Tibial artery (tissue), 4 donors: ENCODE results near the gene SHISA9.

Source experiments
- DNase-seq, 2 donors: peaks; one replicate each; pipeline ENCODE4 v3.0.0-alpha.2; 2019
- H3K27ac ChIP-seq, 2 donors: fragments of 200-600 bp; sonication (generic) in 1 of 2; 1 replicate in 1 of 2; 2 replicates in 1 of 2; pipeline ENCODE4 v1.5.1; 2018 to 2019; ENCODE audit warnings: mild to moderate bottlenecking in 1 of 2
- H3K27me3 ChIP-seq, 2 donors: fragments of 200-600 bp; sonication (generic) in 1 of 2; one replicate each; pipeline versions ENCODE4 v1.5.1 to v1.6.0; 2016 to 2019
- H3K36me3 ChIP-seq, 3 donors: fragments of 200-600 bp; sonication (generic) in 2 of 3; one replicate each; pipeline ENCODE4 v1.5.1; 2016 to 2019; ENCODE audit warnings: mild to moderate bottlenecking in 2 of 3
- H3K4me1 ChIP-seq, 4 donors: fragments of 200-600 bp; sonication (generic) in 2 of 4; 1 replicate in 3 of 4; 2 replicates in 1 of 4; pipeline ENCODE4 v1.5.1; 2016 to 2019
- H3K4me3 ChIP-seq, 2 donors: fragments of 200-600 bp; sonication (generic) in 1 of 2; 1 replicate in 1 of 2; 2 replicates in 1 of 2; pipeline ENCODE4 v1.5.1; 2018 to 2019; ENCODE audit warnings: mild to moderate bottlenecking in 2 of 2
- H3K9me3 ChIP-seq, 3 donors: fragments of 200-600 bp; sonication (generic) in 1 of 3; one replicate each; pipeline ENCODE4 v1.5.1; 2016 to 2019
- intact Hi-C: fragments of 100-400 bp; cut with DNase I; formaldehyde crosslinking; loops from one replicate; pipeline ENCODE4 v1.15.0; 2023; ENCODE audit warnings: low total_unique reads
- TF ChIP-seq, protein P1 (sequence below), 2 experiments: fragments of 200-600 bp in 1 of 2; fragments of 450-650 bp in 1 of 2; IDR thresholded peaks; one replicate each; pipeline ENCODE4 v1.5.1; 2017 to 2019; ENCODE audit warnings: antibody characterized with exemption in 2 of 2, mild to moderate bottlenecking in 1 of 2, moderate library complexity in 1 of 2

SHISA9 gene

DNA sequence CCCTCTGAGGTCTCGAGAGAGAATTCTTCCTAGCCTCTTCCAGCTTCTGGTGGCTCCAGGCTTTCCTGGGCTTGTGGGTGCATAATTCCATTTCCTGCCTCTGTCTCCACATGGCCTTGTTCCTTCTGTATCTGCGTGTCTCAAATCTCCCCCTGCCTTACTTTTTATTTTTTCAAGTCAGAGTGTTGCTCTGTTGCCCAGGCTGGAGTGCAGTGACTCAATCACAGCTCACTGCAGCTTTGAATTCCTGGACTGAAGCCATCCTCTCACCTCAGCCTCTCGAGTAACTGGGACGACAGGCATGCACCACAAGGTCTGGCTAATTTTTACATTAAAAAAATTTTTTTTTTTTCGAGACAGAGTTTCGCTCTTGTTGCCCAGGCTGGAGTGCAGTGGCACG lies 120.6 kb downstream of the SHISA9 start:
- no peaks in the 10 kb centered on the region for H3K36me3 ChIP-seq
- intact Hi-C loops, result no loop called here
- no peaks in the 10 kb centered on the region for H3K4me1 ChIP-seq
- TF ChIP-seq, protein P1, sequence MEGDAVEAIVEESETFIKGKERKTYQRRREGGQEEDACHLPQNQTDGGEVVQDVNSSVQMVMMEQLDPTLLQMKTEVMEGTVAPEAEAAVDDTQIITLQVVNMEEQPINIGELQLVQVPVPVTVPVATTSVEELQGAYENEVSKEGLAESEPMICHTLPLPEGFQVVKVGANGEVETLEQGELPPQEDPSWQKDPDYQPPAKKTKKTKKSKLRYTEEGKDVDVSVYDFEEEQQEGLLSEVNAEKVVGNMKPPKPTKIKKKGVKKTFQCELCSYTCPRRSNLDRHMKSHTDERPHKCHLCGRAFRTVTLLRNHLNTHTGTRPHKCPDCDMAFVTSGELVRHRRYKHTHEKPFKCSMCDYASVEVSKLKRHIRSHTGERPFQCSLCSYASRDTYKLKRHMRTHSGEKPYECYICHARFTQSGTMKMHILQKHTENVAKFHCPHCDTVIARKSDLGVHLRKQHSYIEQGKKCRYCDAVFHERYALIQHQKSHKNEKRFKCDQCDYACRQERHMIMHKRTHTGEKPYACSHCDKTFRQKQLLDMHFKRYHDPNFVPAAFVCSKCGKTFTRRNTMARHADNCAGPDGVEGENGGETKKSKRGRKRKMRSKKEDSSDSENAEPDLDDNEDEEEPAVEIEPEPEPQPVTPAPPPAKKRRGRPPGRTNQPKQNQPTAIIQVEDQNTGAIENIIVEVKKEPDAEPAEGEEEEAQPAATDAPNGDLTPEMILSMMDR (IDR thresholded peaks at IDR 0.05), result no peak
- H3K27me3 ChIP-seq, result no peaks in the 10 kb centered on the region
- H3K4me3 ChIP-seq, result no peak overlapping the region
- DNase-seq, result no peak
- no peak overlapping the region for H3K27ac ChIP-seq
- no peaks in the 10 kb centered on the region for H3K9me3 ChIP-seq

DNA sequence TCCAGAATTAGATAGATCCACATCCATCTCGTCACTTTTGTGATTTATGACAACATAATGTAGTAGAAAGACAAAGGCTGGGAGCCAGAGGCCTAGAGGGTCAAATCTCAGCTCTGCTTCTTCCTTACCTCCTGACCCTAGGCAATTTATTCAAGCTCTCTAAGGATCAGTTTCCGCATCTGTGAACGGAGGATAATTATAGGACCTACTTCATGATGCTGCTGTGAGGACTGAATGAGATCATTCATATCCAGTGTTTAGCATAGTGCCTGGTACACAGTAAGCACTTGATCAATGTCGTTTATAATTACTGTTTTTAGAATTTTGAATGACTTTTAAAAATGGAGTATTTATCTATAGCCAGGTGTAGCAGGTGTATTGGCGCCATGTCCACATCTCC lies 128.4 kb downstream of the SHISA9 start:
- no peaks in the 10 kb centered on the region for H3K27me3 ChIP-seq
- H3K9me3 ChIP-seq, result peaks cover 0 to 3% (median 0%) of the 10 kb centered on the region in 3 donors
- intact Hi-C loops, result no loop called here
- TF ChIP-seq, protein P1 (IDR thresholded peaks at IDR 0.05), result no peak
- no peak for DNase-seq
- H3K4me1 ChIP-seq, result no peaks in the 10 kb centered on the region
- no peaks in the 10 kb centered on the region for H3K36me3 ChIP-seq
- H3K27ac ChIP-seq, result no peak overlapping the region
- no peak overlapping the region for H3K4me3 ChIP-seq

DNA sequence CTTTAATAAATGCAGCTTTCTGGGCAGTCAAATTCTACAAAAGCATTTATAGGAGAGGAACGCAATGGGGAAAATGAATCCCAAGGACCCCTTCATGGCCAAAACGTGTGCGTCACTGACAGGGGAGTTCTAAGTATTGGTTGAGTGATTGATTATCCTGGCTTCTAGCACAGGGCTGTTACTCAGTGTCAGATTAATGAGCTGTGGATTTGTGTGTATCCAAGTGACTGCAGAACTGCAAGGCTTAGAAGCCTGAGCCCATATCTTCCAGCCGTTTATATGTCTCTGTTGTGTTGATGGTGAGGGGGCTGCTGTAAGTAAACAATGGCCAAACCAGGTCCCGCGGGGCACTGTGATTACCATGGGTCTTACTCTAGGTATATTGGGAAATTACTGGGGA lies 129.4 kb downstream of the SHISA9 start:
- H3K27me3 ChIP-seq, result no peaks in the 10 kb centered on the region
- TF ChIP-seq, protein P1 (IDR thresholded peaks at IDR 0.05), result no peak
- H3K9me3 ChIP-seq, result peaks cover 0 to 3% (median 0%) of the 10 kb centered on the region in 3 donors
- no peak overlapping the region for H3K27ac ChIP-seq
- H3K4me1 ChIP-seq, result no peaks in the 10 kb centered on the region
- intact Hi-C loops, result no loop called here
- no peak for DNase-seq
- H3K4me3 ChIP-seq, result no peak overlapping the region
- H3K36me3 ChIP-seq, result no peaks in the 10 kb centered on the region

DNA sequence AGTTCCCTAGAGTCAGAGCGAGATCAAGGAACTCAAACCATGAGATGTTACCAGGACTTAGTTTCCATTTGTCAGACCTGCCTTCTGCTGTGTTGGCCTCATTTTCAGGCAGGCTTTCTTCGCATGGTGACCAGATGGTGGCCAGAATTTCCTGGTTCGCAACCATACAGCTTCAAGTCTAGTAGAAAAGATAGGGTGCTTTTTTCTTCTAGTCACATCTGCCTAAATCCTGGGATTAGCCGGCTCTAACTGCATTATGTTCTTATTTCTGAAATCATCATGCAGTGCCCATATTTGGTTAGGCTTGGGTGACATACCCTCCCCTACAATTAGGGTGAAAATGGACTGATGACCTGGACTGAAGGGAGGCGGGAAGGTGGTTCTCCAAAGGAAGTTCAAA lies 131.5 kb downstream of the SHISA9 start:
- intact Hi-C loops, result no loop called here
- peaks cover 0 to 3% (median 0%) of the 10 kb centered on the region in 3 donors for H3K9me3 ChIP-seq

DNA sequence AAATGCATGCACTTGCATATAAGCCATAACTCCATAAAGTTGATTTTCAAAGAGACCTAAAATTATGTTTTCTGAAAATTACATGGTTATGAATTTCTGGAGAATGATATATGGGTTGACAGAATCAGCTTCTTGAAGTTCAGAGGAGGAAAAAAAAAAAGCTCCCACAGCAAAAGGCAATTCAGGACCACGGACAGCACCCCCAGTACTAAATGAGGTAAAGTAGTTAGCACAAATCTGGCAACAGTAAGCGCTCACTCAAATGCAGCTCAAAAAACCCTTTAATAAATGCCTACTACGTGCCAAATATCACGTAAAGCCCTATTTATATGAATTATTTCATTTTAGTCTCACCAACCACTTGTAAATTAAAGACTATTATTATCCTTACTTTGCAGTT lies 135.2 kb downstream of the SHISA9 start:
- Histone ChIP-seq H3K9me3 (no peaks in the 10 kb centered on the region), H3K4me1 (no peaks in the 10 kb centered on the region), H3K27me3 (no peaks in the 10 kb centered on the region), H3K36me3 (no peaks in the 10 kb centered on the region), H3K27ac (no peak overlapping the region), H3K4me3 (no peak overlapping the region)
- TF ChIP-seq, protein P1 (IDR thresholded peaks at IDR 0.05), result no peak
- intact Hi-C loops, result no loop called here
- no peak for DNase-seq

More for the DNA sequence above, 131.5 kb downstream of the SHISA9 start:
- Histone ChIP-seq H3K27me3 (no peaks in the 10 kb centered on the region), H3K36me3 (no peaks in the 10 kb centered on the region), H3K4me1 (no peaks in the 10 kb centered on the region), H3K27ac (no peak overlapping the region), H3K4me3 (no peak overlapping the region)
- TF ChIP-seq, protein P1 (IDR thresholded peaks at IDR 0.05), result no peak
- DNase-seq, result no peak

DNA sequence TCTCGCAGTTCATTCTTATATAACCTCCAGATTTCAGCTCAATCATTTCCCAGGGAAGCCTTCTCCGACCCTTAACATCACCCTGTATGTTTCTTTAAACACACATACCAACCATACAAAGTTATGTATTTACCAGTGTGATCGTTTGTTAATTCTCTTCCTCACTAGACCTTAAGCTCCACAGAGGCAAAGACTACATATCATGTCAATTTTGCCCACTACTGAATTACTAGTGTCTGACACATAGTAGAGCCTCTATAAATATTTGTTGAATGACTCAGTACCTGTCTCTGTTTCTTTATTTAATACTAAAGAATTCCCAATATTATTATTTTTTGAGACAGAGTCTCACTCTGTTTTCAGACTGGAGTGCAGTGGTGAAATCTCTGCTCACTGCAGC lies 137.2 kb downstream of the SHISA9 start:
- Histone ChIP-seq H3K4me3 (no peak overlapping the region), H3K9me3 (peaks cover 0 to 5% (median 0%) of the 10 kb centered on the region in 3 donors), H3K36me3 (no peaks in the 10 kb centered on the region), H3K4me1 (no peaks in the 10 kb centered on the region), H3K27me3 (no peaks in the 10 kb centered on the region), H3K27ac (no peak overlapping the region)
- DNase-seq, result no peak
- intact Hi-C loops, result no loop called here
- TF ChIP-seq, protein P1 (IDR thresholded peaks at IDR 0.05), result no peak
